Dedifferentiated amniotic fluid mesenchymal stem cell (primary cell): ENCODE data around the gene RAPGEF4.
"Not testable (repeated sequence)": the region's sequence is repeated elsewhere in the genome, so short reads cannot be mapped to it uniquely, and the experiment has no call there.

Experiments
- DNase-seq: peaks from one replicate; pipeline ENCODE4 v3.0.0-alpha.2; 2016; ENCODE audit errors: extremely low spot score

Gene RAPGEF4

DNA sequence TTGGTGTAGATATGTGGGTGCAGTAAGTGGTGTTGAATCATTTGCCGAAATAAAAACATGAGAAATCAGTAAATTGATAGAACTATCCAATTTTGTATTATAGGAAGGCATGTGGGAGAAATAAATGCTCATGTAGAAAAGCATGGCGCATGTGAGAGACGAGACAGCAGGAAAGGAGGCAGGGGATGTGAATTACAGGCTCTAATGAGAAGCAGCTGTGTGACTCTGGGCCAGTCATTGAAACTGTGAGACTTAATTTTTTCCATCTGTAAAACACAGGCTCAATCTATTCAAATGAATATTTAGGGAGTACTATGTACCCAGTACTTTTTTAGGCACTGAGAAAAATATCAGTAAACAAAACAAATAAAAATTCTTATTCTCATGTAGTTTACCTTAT lies 297.4 kb downstream of the RAPGEF4 start:
- no peak for DNase-seq

DNA sequence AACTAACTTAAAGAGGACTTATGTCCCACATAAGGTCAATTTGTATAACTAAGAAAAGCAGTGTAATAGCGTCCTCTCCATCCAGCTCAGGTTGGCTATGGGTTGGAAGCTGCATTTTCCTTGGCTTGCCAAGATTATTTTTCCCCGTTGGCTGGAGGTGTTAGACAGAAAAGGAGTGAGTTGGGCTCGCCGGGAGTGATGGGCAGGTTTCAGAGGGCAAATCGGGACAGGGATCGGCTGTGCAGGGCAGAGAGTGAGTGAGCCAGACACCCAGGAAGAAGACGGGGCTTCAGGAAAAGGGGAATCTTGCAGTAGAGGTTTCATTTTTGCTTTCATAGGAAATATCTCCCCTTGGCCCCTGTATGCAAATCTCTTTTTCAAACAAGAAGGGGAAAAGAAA lies 298.5 kb downstream of the RAPGEF4 start:
- no peak for DNase-seq

DNA sequence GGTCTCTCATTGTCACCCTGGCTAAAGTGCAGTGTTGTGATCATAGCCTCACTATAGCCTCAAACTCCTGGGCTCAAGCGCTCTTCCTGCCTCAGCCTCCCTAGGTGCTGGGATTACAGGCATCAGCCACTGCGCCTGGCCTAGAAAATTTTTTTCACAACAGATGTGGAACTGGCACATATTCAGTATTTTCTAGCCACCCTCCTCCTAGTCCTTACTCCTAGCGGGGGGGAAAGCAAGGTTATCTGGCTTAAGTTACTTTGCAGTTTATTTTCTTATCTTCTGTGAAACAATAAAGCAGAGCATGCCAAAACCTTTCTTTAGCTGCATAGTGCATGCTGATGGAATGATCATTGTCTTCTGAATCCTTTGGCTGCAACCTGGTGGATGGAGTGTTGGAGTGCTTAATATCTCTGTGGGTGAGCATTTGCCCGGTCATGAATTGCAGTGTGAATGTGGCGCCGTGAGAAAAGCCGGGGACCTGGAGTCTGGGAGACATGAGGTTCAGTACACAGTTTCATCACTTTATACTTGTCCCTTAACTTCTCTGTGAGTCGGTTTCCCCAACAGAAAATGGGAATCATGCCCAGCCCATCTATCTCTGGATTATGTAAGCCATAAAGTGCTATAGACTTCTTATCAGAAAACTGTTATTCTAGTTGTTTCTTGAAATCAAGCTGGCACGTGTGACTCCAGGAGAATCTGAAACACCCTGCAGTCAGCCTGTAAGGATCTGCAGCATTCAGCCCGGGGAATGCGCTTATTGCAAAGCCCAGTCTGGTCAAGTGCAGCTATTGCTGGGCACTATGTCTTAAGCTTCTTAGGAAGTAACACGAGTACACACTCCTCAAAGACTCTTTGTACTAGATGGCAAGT lies 301.8 kb downstream of the RAPGEF4 start:
- DNase-seq: no peak

- DNase-seq: not testable (repeated sequence)
These were observed 302.6 kb downstream of the RAPGEF4 start for GRCh38 chr2:173038257-173038656.

GRCh38 chr2:173040729-173041128 lies 305.1 kb downstream of the RAPGEF4 start:
- no peak for DNase-seq

DNA sequence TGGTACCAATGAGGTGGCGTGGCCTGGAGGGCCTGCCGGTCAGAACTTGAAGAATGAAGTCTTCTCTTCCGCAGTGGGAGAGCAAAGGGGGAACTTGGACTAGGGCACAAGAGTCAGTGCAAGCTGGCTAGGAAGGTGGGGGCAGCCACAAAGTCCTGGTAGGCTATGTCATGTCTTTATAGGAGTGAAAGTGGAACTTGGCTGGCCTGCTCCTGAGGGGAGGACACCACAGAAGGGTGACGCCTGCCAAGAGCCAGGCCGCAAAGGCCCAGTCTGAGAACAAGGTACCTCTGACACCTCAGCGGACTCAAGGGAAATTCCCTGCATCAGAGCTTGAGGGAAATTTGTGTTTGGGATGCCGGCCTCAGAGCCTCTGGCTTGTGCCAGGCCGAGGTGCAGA lies 307.8 kb downstream of the RAPGEF4 start:
- DNase-seq: no peak

GRCh38 chr2:173043897-173044519 lies 308.4 kb downstream of the RAPGEF4 start:
- DNase-seq: no peak

- no peak for DNase-seq
These were observed 309.0 kb downstream of the RAPGEF4 start for GRCh38 chr2:173044686-173045085.

DNA sequence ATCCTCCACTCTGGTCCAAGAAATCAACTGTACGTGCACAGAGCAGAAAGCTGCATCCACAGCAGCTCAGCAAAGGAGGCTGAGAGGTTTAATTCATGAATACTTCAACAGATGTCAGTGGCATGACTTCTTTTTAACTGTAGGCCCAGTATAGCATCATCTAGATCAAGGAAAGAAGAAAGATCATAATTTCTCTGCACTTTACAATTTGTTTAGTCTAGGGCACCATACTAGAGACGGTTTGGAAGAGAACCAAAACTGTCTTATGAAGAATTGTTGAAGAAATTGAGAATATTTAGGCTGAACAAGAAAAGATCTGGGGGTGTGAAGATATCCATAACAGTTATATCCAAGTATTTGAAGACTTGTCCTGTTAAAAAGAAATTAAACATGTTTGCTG lies 309.5 kb downstream of the RAPGEF4 start:
- DNase-seq: no peak

DNA sequence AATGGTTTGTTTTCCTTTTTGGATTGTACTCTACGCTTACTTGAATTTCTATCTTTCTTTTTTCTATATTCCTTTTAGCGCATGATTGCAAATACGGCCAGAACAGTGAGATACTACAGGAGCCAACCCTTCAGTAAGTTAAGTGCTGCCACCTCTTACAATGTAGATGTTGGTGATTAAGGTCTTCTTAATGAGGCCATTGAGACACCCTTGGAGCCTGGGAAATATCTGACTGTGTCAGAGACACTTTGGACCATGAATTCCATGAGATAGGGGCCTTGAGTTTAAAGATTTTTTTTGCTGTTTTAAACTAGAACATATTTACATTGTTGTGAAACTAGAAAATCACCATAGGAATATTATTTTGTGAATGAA lies 312.9 kb downstream of the RAPGEF4 start:
- DNase-seq: no peak

- peak; percentile 95 for DNase-seq
These were observed 313.4 kb downstream of the RAPGEF4 start for GRCh38 chr2:173048897-173049661.

DNA sequence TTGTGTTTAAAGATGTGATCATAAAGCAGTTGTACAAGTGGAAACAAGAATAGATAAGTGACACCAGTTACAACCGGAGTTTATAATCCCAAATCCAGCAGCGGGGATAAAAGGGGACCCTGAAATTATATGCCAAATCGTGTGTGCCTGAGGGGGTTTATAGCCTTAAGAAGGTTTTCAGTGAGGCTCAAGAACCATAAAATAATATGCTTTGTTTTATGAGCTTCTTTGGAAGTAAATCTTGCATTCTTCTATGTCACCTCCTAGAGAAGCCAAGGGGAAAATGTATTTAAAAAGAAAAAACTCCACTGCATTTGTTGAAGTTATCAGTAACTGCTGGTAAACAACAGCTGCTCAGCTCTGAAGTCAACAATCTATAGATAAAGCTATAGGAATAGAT lies 314.2 kb downstream of the RAPGEF4 start:
- no peak for DNase-seq

GRCh38 chr2:173050684-173051083 lies 315.0 kb downstream of the RAPGEF4 start:
- DNase-seq: no peak

DNA sequence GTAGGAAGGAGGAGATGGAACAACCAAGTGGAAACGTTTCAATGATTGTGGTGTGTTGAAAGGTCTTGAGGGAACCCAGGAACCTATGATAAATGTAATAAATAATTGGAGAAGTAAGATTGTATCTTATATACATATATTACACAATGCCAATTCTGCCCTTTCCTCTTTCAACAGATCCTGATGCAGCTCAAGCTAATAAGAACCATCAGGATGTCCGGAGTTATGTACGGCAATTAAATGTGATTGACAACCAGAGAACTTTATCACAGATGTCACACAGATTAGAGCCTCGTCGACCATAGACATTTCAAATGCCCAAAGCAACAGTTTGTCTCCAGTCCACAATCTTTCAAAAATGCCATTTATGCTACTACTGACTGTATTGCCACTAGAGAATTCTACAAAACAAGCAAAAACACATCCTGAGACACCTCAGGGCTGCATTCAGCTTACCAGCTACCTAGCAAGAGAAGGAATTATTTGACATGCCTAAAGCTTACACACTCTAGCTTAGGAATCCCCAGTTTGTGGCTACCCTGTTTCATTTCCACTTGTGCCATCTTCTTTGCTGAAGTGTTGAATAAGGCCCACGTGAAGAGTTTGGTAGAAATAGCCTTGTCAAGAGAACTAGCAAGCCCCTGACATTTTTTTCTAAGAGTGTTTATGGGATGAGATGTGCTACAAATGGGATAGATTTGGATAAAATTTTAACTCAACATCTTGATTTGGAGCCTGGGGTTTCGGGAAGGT lies 316.0 kb downstream of the RAPGEF4 start:
- no peak for DNase-seq

DNA sequence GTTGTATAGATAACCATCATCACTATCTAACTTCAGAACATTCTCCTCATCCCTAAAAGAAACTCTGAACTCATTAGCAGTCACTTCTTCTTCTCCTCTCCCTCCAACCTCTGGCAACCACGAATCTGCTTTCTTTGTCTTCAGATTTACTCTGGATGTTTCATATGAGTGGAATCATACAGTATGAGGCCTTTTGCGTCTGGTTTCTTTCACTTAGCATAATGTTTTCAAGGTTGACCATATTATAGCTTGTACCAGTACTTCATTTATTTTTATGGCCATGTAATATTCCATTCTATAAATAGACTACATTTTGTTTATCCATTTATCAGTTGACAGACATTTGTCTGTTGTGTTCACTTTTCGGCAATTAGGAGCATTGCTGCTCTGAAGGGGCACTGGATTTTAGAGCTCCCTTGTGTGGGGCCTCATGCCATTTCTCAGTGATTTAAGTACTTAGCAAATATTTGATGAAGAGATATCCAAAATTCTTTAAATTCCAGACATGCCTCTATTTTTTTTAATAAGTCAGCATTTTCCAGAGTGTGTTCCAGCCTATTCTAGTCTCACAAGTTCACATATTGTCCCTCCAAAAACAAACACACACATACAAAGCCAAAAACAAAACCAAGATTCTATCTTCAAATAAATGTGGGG lies 317.5 kb downstream of the RAPGEF4 start:
- DNase-seq: no peak

GRCh38 chr2:173054466-173054865 lies 318.8 kb downstream of the RAPGEF4 start:
- no peak for DNase-seq

DNA sequence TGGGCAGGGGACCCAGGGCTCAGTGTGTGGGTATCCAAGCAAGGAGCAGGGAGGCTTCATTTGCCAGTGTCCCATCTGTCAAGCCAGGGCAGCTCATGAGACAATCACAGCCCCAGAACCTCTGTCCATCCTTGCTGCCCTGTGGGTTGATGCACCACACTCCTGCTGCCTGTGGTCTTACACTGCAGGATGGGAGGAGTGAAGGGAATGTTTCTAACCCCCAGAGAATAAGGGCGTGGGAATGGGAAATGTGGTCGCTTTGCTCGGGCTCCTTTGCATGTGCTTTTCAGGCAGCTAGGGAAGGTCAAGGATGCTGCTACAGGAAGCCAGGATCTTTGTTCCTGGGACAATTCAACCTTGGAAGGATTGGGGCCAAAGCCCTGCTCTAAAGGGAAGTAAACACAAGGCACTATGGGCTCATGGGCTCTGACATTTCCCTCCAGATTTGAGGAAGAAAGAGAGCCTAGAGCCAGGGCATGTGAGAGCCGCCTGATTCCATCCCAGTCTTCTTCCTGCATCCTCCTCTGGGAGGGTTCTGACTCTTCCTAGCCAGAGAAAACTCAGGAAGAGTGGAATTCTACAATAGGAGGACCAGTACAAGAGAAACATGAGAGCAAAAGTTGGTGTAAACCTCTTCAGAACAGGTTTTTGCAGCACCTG lies 321.2 kb downstream of the RAPGEF4 start:
- no peak for DNase-seq

GRCh38 chr2:173058097-173058496 lies 322.5 kb downstream of the RAPGEF4 start:
- no peak for DNase-seq

DNA sequence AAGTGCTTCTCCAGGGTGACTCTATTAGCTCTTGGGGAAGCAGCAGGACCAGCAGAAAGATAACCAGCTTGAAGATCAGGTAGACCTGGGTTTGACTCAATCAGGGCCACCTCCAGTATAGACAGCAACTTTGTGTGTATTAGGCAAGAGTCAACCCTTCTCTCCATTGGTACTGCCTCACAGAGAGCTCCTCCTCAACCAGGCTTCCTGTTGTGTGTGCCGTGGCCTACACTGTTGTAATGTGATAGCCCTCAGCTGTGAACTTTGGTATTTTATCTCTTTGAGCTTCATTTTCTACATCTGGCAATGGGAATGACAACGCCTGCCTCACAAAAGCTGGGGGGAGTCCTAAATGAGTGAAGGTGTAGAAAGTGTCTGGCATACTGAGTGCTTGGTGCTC lies 323.0 kb downstream of the RAPGEF4 start:
- no peak for DNase-seq

DNA sequence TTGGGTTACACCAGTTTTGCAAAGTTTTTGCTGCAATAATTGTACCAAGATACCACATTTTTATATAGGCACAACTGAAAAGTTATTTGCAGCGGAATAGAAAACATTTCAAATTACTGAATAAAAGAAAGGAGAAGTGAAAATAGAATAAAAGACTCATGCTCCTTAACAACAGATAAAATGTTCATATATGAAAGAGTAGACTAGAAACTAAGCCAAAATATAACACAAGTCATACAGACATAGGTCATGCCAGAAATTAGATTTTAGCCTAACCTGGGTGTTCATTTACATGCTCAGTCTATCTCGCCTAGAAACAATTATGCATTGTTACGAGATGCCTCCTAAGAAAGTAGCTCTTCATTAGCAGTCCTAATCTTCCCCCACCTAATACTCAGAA lies 323.6 kb downstream of the RAPGEF4 start:
- DNase-seq: no peak

DNA sequence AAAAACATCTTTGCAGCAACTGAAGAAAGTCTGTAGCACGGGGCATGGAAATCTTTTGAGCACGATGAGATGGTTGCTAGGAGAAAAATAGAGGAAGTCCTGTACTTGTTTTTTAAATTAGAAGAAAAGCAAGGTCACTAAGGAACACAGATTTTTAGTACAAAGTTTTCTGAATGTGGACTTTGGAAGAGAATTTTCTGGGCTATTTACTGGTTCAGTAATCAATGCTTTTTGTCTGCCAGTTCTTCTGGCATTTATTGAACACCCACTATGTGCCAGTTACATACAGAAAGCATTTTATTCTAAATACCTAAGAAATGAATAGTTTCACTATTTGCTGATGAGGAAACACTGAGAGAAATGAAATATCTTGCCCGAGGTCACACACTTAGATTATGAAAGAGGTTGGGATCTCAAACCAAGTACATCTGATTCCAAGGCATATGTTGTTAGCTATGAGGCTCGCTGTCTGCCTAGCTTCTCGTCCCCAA lies 324.4 kb downstream of the RAPGEF4 start:
- DNase-seq: peak; percentile 43
